Endothelial cell of umbilical vein (primary cell): ENCODE measurements around the gene HOXC5. TPM values are rescaled to one million over a fixed set of nuclear protein-coding genes. Genes with fewer than 3 reads are reported as not detected.

Experiments used
- BruUV-seq: library from RNA; stranded (reverse); fragments of 400-500 nt; replicated peaks from 2 replicates; lab custom pipeline; 2021; lab: Mats Ljungman, UMichigan
- CTCF ChIA-PET: fragments of 300-600, 350-600 bp; sonication (Branson Sonifier 250); formaldehyde crosslinking; loops from one replicate; lab custom pipeline; 2021; ENCODE audit warnings: antibody characterized with exemption, inconsistent platforms; lab: Charles Lee
- POLR2A ChIA-PET: fragments of 300-600, 350-600 bp; sonication (Branson Sonifier 250); formaldehyde crosslinking; loops from one replicate; lab custom pipeline; 2021; ENCODE audit warnings: antibody characterized with exemption, inconsistent platforms; lab: Charles Lee
- DNase-seq: peaks from one replicate; pipeline ENCODE4 v3.0.0-alpha.2; 2011; ENCODE audit warnings: low read depth, low spot score
- FAIRE-seq: peaks from 2 replicates; lab custom pipeline; 2011; peaks lifted over from hg19 to GRCh38; lab: Jason Lieb, UNC
- H2AFZ ChIP-seq: 2 replicates; pipeline ENCODE4 v1.6.0; 2012; ENCODE audit warnings: low read depth, low read length, control low read depth, inconsistent platforms
- H3K27ac ChIP-seq: 2 replicates; pipeline ENCODE4 v1.5.1; 2011; ENCODE audit warnings: low read depth, mild to moderate bottlenecking, control low read depth, low read length, moderate library complexity; ENCODE audit not compliant: insufficient read depth
- H3K27me3 ChIP-seq, 2 experiments: 2 replicates each; pipeline versions ENCODE4 v1.6.0 to v1.6.1; 2011; ENCODE audit warnings: low read length in 2 of 2, mixed read lengths in 1 of 2; ENCODE audit not compliant: control insufficient read depth in 2 of 2, insufficient read depth in 2 of 2
- H3K36me3 ChIP-seq, 2 experiments: 2 replicates in 1 of 2; 3 replicates in 1 of 2; pipeline ENCODE4 v1.5.1; 2011; ENCODE audit warnings: low read length in 2 of 2, mild to moderate bottlenecking in 1 of 2, moderate library complexity in 1 of 2; ENCODE audit not compliant: control insufficient read depth in 2 of 2, insufficient read depth in 2 of 2; ENCODE audit errors: extremely low read depth in 1 of 2
- H3K4me1 ChIP-seq: 3 replicates; pipeline ENCODE4 v1.5.1; 2011; ENCODE audit warnings: mild to moderate bottlenecking, low read length; ENCODE audit not compliant: control insufficient read depth, insufficient read depth; ENCODE audit errors: extremely low read depth
- H3K4me2 ChIP-seq: 2 replicates; pipeline ENCODE4 v1.6.1; 2011; ENCODE audit warnings: low read length, control low read depth, mixed read lengths; ENCODE audit not compliant: insufficient read depth
- H3K4me3 ChIP-seq, 3 experiments: fragments of 200-600 bp in 1 of 3; sonication (generic), shearing (Covaris generic) in 1 of 3; replicated peaks in 1 of 3; 2 replicates each; pipeline ENCODE4 v1.5.1; 2011 to 2016; ENCODE audit warnings: control low read depth in 3 of 3, low read length in 3 of 3, mild to moderate bottlenecking in 2 of 3, inconsistent platforms in 1 of 3, low read depth in 1 of 3, moderate library complexity in 1 of 3; ENCODE audit not compliant: insufficient read depth in 1 of 3
- H3K79me2 ChIP-seq: 2 replicates; pipeline ENCODE4 v1.6.0; 2012; ENCODE audit warnings: low read length, inconsistent platforms; ENCODE audit not compliant: control insufficient read depth, insufficient read depth
- H3K9ac ChIP-seq: replicated peaks from 2 replicates; pipeline ENCODE3; 2011; ENCODE audit warnings: low read length, control low read depth; ENCODE audit not compliant: insufficient read depth; ENCODE audit errors: extremely low read depth
- H3K9me1 ChIP-seq: replicated peaks from 3 replicates; pipeline ENCODE4 v1.6.0; 2011; ENCODE audit warnings: mild to moderate bottlenecking, low read length; ENCODE audit not compliant: control insufficient read depth, insufficient read depth; ENCODE audit errors: extremely low read depth
- H3K9me3 ChIP-seq: replicated peaks from 2 replicates; pipeline ENCODE4 v1.5.1; 2012; ENCODE audit warnings: low read length, inconsistent platforms; ENCODE audit not compliant: control insufficient read depth, insufficient read depth
- H4K20me1 ChIP-seq: replicated peaks from 2 replicates; pipeline ENCODE3; 2011; ENCODE audit warnings: mild to moderate bottlenecking, low read length; ENCODE audit not compliant: control insufficient read depth, insufficient read depth; ENCODE audit errors: extremely low read depth
- CTCF ChIP-seq, 2 donors: IDR thresholded peaks; 1 replicate in 1 of 2; 2 replicates in 1 of 2; pipeline ENCODE4 v1.5.1; 2011; ENCODE audit warnings: low read length in 2 of 2, mild to moderate bottlenecking in 2 of 2, moderate library complexity in 2 of 2, control low read depth in 1 of 2, inconsistent platforms in 1 of 2, low read depth in 1 of 2; ENCODE audit not compliant: insufficient read depth in 1 of 2; ENCODE audit errors: extremely low read depth in 1 of 2
- EZH2 ChIP-seq: IDR thresholded peaks from 2 replicates; pipeline ENCODE4 v1.6.1; 2012; ENCODE audit warnings: borderline replicate concordance, low read depth, mild to moderate bottlenecking, moderate library complexity, low read length, inconsistent platforms; ENCODE audit not compliant: severe bottlenecking
- FOS ChIP-seq: IDR thresholded peaks from 2 replicates; pipeline ENCODE4 v1.6.1; 2011; ENCODE audit warnings: mild to moderate bottlenecking, low read length, moderate library complexity, borderline replicate concordance; ENCODE audit not compliant: insufficient read depth
- GATA2 ChIP-seq: IDR thresholded peaks from 2 replicates; pipeline ENCODE4 v1.7.0; 2011; ENCODE audit warnings: low read depth, mild to moderate bottlenecking, moderate library complexity, mixed read lengths, low read length; ENCODE audit not compliant: insufficient read length, insufficient read depth
- JUN ChIP-seq: IDR thresholded peaks from 2 replicates; pipeline ENCODE4 v1.6.1; 2011; ENCODE audit warnings: borderline replicate concordance, low read depth; ENCODE audit not compliant: insufficient read length, insufficient read depth
- MAX ChIP-seq: IDR thresholded peaks from 2 replicates; pipeline ENCODE4 v1.6.1; 2011; ENCODE audit not compliant: insufficient read depth, insufficient read length
- MYC ChIP-seq: IDR thresholded peaks from one replicate; pipeline ENCODE4 v1.6.1; 2011; ENCODE audit warnings: mild to moderate bottlenecking, low read depth, low read length
- POLR2A ChIP-seq: IDR thresholded peaks from 2 replicates; pipeline ENCODE4 v1.6.1; 2012; ENCODE audit warnings: low read depth, mild to moderate bottlenecking, control low read depth, low read length
- POLR2AphosphoS5 ChIP-seq: IDR thresholded peaks from 2 replicates; pipeline ENCODE4 v1.6.1; 2012; ENCODE audit warnings: low read depth, mild to moderate bottlenecking, control low read depth, low read length, moderate library complexity; ENCODE audit not compliant: insufficient read depth
- dilution Hi-C: fragments of 300-500 bp; cut with MboI; formaldehyde crosslinking; loops from one replicate; pipeline ENCODE4 v1.15.0; 2019; ENCODE audit warnings: low sequenced_read_pairs; ENCODE audit not compliant: extremely low pct_ligation_motif_present
- intact Hi-C: fragments of 100-400 bp; cut with micrococcal nuclease; formaldehyde crosslinking; loops from one replicate; pipeline ENCODE4 v1.10.0; 2022
- polyA plus RNA-seq, 4 experiments: library from polyadenylated mRNA; depleted of rRNA in 3 of 4; stranded (reverse) in 3 of 4; unstranded in 1 of 4; fragments of >200 nt; gene quantifications; 2 replicates each; pipeline versions ENCODE4 v1.2.1 to v1.2.3, GENCODE V29; 2011 to 2012; ENCODE audit warnings: missing spikeins in 1 of 4
- total RNA-seq: library from RNA; stranded (reverse); gene quantifications from 2 replicates; pipeline ENCODE4 v1.2.3, GENCODE V29; 2021

The HOXC5 gene
- total and polyA plus RNA-seq, 2 donors (not counting 3 experiments of a cell fraction or from before 2014, with no cell fraction given) = not detected

GRCh38 chr12:54056110-54056509 lies 23.3 kb downstream of the HOXC5 start:
- no peak for FAIRE-seq
- no peak overlapping the region for H3K4me3 ChIP-seq

More at GRCh38 chr12:54056110-54056509, 23.3 kb downstream of the HOXC5 start:
- dilution Hi-C loops (no loop called here), intact Hi-C loops (no loop called here)
- Histone ChIP-seq H3K4me1 (no peaks in the 10 kb centered on the region), H3K27ac (no peak overlapping the region), H3K9ac (no peak overlapping the region), H3K9me1 (no peaks in the 10 kb centered on the region), H3K4me2 (no peak overlapping the region), H3K27me3 (peaks cover 79 to 90% of the 10 kb centered on the region in 2 experiments), H3K36me3 (no peaks in the 10 kb centered on the region), H2AFZ (no peak overlapping the region), H3K9me3 (no peaks in the 10 kb centered on the region), H3K79me2 (no peaks in the 10 kb centered on the region), H4K20me1 (no peaks in the 10 kb centered on the region)
- ChIA-PET POLR2A (no interaction called here), CTCF (no interaction called here)
- no peak for DNase-seq
- no peak for TF ChIP-seq FOS
- TF ChIP-seq GATA2 = no peak
- no peak for TF ChIP-seq EZH2
- TF ChIP-seq POLR2AphosphoS5 = no peak
- no peak for TF ChIP-seq JUN
- no peak for TF ChIP-seq MAX
- TF ChIP-seq CTCF (IDR thresholded peaks at IDR 0.05; ENCODE audit: extremely low read depth in 1 of 2, insufficient read depth in 1 of 2, low read depth in 1 of 2, low read length in 2 of 2) = no peak
- no peak for TF ChIP-seq MYC
- TF ChIP-seq POLR2A = no peak
- BruUV-seq = no TSS peak
